HFFc6 (cell line): ENCODE measurements around the gene CHST2. TPM values are rescaled to one million over a fixed set of nuclear protein-coding genes. Genes with fewer than 3 reads are reported as not detected.

Experiments used
- DNase-seq: peaks from one replicate; pipeline ENCODE4 v3.0.0-alpha.2; 2018
- H3K27ac Mint-ChIP-seq: 2 replicates; pipeline ENCODE4 v1.8.0; 2020; ENCODE audit warnings: mild to moderate bottlenecking, mixed read lengths
- H3K27me3 Mint-ChIP-seq: 2 replicates; pipeline ENCODE4 v1.8.0; 2021; ENCODE audit warnings: mild to moderate bottlenecking, moderate library complexity, mixed read lengths; ENCODE audit not compliant: insufficient read depth
- H3K36me3 Mint-ChIP-seq: 2 replicates; pipeline ENCODE4 v1.8.0; 2021; ENCODE audit warnings: low read depth, mixed read lengths
- H3K4me1 Mint-ChIP-seq: 2 replicates; pipeline ENCODE4 v1.8.0; 2020; ENCODE audit warnings: low read depth, mixed read lengths
- H3K4me3 Mint-ChIP-seq: 2 replicates; pipeline ENCODE4 v1.8.0; 2020; ENCODE audit warnings: mild to moderate bottlenecking, moderate library complexity, mixed read lengths
- H3K9me3 Mint-ChIP-seq: 2 replicates; pipeline ENCODE4 v1.8.0; 2020; ENCODE audit warnings: mild to moderate bottlenecking, mixed read lengths
- CTCF ChIP-seq: fragments of 200-600 bp; sonication (generic); IDR thresholded peaks from 2 replicates; pipeline ENCODE4 v1.5.0; 2021; ENCODE audit warnings: antibody characterized with exemption, mild to moderate bottlenecking
- total RNA-seq, 6 experiments: library from RNA; stranded (reverse); fragmentation: NEBNext Ultra II Directional; extraction: Animal tissue kit (Norgen Biotek cat#: 25700); gene quantifications; 2 replicates in 1 of 6; 3 replicates in 5 of 6; pipeline ENCODE4 v1.2.3, GENCODE V29; 2021

Gene CHST2
- total RNA-seq, 6 experiments from 2014 or later = 2.6 to 4.3 (median 3.8) TPM

- H3K27ac Mint-ChIP-seq = no peak overlapping the region
- no peaks in the 10 kb centered on the region for H3K36me3 Mint-ChIP-seq
- H3K27me3 Mint-ChIP-seq = peaks cover 1% of the 10 kb centered on the region
- DNase-seq = no peak
- peaks cover 14% of the 10 kb centered on the region; the same call in 1 of the 2 replicates for H3K4me1 Mint-ChIP-seq
- no peak overlapping the region for H3K4me3 Mint-ChIP-seq
- no peaks in the 10 kb centered on the region for H3K9me3 Mint-ChIP-seq
- no peak for TF ChIP-seq CTCF
Observed at GRCh38 chr3:143146486-143147274, 27.1 kb downstream of the CHST2 start.

GRCh38 chr3:143147707-143148106, 28.1 kb downstream of the CHST2 start:
- Mint-ChIP-seq H3K4me1 (peaks cover 14% of the 10 kb centered on the region; the same call in 1 of the 2 replicates), H3K27ac (no peak overlapping the region), H3K9me3 (no peaks in the 10 kb centered on the region), H3K36me3 (no peaks in the 10 kb centered on the region), H3K4me3 (no peak overlapping the region), H3K27me3 (peaks cover 1% of the 10 kb centered on the region)
- DNase-seq = no peak
- TF ChIP-seq CTCF = no peak

- Mint-ChIP-seq H3K9me3 (no peaks in the 10 kb centered on the region), H3K4me3 (no peak overlapping the region), H3K27me3 (peaks cover 1% of the 10 kb centered on the region), H3K27ac (no peak overlapping the region), H3K36me3 (no peaks in the 10 kb centered on the region), H3K4me1 (peaks cover 14% of the 10 kb centered on the region; the same call in 1 of the 2 replicates)
- DNase-seq = no peak
- no peak for TF ChIP-seq CTCF
Observed at GRCh38 chr3:143150071-143150470, 30.5 kb downstream of the CHST2 start.

- TF ChIP-seq CTCF = no peak
- H3K27me3 Mint-ChIP-seq = peaks cover 1% of the 10 kb centered on the region
- H3K27ac Mint-ChIP-seq = no peak overlapping the region
- no peaks in the 10 kb centered on the region for H3K36me3 Mint-ChIP-seq
- H3K4me1 Mint-ChIP-seq = peaks cover 14% of the 10 kb centered on the region; the same call in 1 of the 2 replicates
- no peaks in the 10 kb centered on the region for H3K9me3 Mint-ChIP-seq
- no peak overlapping the region for H3K4me3 Mint-ChIP-seq
- no peak for DNase-seq
Observed at GRCh38 chr3:143151004-143151731, 31.6 kb downstream of the CHST2 start.

GRCh38 chr3:143152043-143152442, 32.5 kb downstream of the CHST2 start:
- TF ChIP-seq CTCF = no peak
- Mint-ChIP-seq H3K27ac (no peak overlapping the region), H3K36me3 (no peaks in the 10 kb centered on the region), H3K9me3 (no peaks in the 10 kb centered on the region), H3K4me1 (peaks cover 6% of the 10 kb centered on the region; the same call in 1 of the 2 replicates), H3K4me3 (no peak overlapping the region), H3K27me3 (peaks cover 1% of the 10 kb centered on the region)
- no peak for DNase-seq
